SK-N-SH (cell line): ENCODE measurements around the gene PLEKHM1. TPM values are rescaled to one million over a fixed set of nuclear protein-coding genes. Genes with fewer than 3 reads are reported as not detected.

Source experiments
- CTCF ChIA-PET: fragments of 300-600, 350-600 bp; formaldehyde crosslinking; extraction: SDS; loops from one replicate; lab custom pipeline; 2021; lab: Yijun Ruan, JAX
- POLR2A ChIA-PET: fragments of 350-600 bp; sonication (Branson Sonifier 250); formaldehyde crosslinking; extraction: SDS; loops from one replicate; lab custom pipeline; 2020; ENCODE audit warnings: antibody characterized with exemption, inconsistent platforms; lab: Yijun Ruan, JAX
- DNase-seq: peaks from one replicate; pipeline ENCODE4 v3.0.0; 2012
- H2AFZ ChIP-seq: fragments of 200-600 bp; sonication (generic); 2 replicates; pipeline ENCODE4 v1.8.1; 2016; ENCODE audit warnings: antibody characterized with exemption, mild to moderate bottlenecking, low read depth
- H3F3A ChIP-seq: fragments of 200-600 bp; sonication (generic); replicated peaks from 2 replicates; pipeline ENCODE3; 2016; ENCODE audit warnings: antibody characterized with exemption, mild to moderate bottlenecking; ENCODE audit not compliant: insufficient read depth
- H3K27ac ChIP-seq, 2 experiments: fragments of 200-500 bp in 1 of 2; fragments of 200-600 bp in 1 of 2; sonication (Bioruptor generic) in 1 of 2; sonication (generic), shearing (Covaris generic) in 1 of 2; 2 replicates each; pipeline versions ENCODE4 v1.5.1 to v1.6.1; 2014 to 2016; ENCODE audit warnings: low read depth in 2 of 2, inconsistent platforms in 1 of 2, low read length in 1 of 2, mild to moderate bottlenecking in 1 of 2, mixed read lengths in 1 of 2
- H3K27me3 ChIP-seq: fragments of 200-600 bp; sonication (generic), shearing (Covaris generic); 2 replicates; pipeline ENCODE4 v1.6.1; 2016; ENCODE audit warnings: mixed run types; ENCODE audit not compliant: insufficient read depth
- H3K36me3 ChIP-seq, 2 experiments: fragments of 200-500 bp in 1 of 2; fragments of 200-600 bp in 1 of 2; sonication (Bioruptor generic) in 1 of 2; sonication (generic) in 1 of 2; replicated peaks in 1 of 2; 2 replicates each; pipeline versions ENCODE3 to v1.5.1; 2014 to 2016; ENCODE audit warnings: low read length in 1 of 2, mild to moderate bottlenecking in 1 of 2; ENCODE audit not compliant: insufficient read depth in 2 of 2, control insufficient read depth in 1 of 2
- H3K4me1 ChIP-seq, 2 experiments: fragments of 200-500 bp in 1 of 2; fragments of 200-600 bp in 1 of 2; sonication (Bioruptor generic) in 1 of 2; sonication (generic), shearing (Covaris generic) in 1 of 2; 2 replicates each; pipeline versions ENCODE4 v1.5.1 to v1.6.1; 2014 to 2016; ENCODE audit warnings: low read depth in 1 of 2, low read length in 1 of 2, mixed run types in 1 of 2; ENCODE audit not compliant: insufficient read depth in 2 of 2, control insufficient read depth in 1 of 2
- H3K4me2 ChIP-seq: fragments of 200-600 bp; sonication (generic), shearing (Covaris generic); 2 replicates; pipeline ENCODE4 v1.6.1; 2017; ENCODE audit warnings: mixed run types
- H3K4me3 ChIP-seq, 2 experiments: fragments of 200-500 bp in 1 of 2; fragments of 200-600 bp in 1 of 2; sonication (Bioruptor generic) in 1 of 2; sonication (generic), shearing (Covaris generic) in 1 of 2; 2 replicates each; pipeline versions ENCODE4 v1.5.1 to v1.8.1; 2014 to 2016; ENCODE audit warnings: low read depth in 2 of 2, inconsistent platforms in 1 of 2, low read length in 1 of 2, mild to moderate bottlenecking in 1 of 2, mixed read lengths in 1 of 2, moderate library complexity in 1 of 2
- H3K79me2 ChIP-seq: fragments of 200-600 bp; sonication (generic); 2 replicates; pipeline ENCODE4 v1.8.1; 2017; ENCODE audit warnings: mild to moderate bottlenecking; ENCODE audit not compliant: insufficient read depth
- H3K9ac ChIP-seq: fragments of 200-600 bp; sonication (generic); 2 replicates; pipeline ENCODE4 v1.6.1; 2017; ENCODE audit warnings: mixed run types
- H3K9me2 ChIP-seq: fragments of 200-600 bp; sonication (generic); 2 replicates; pipeline ENCODE4 v1.6.1; 2017; ENCODE audit warnings: mixed run types
- H3K9me3 ChIP-seq: fragments of 200-600 bp; sonication (generic); 2 replicates; pipeline ENCODE4 v1.6.1; 2017; ENCODE audit warnings: mixed run types, mild to moderate bottlenecking, moderate library complexity
- H4K20me1 ChIP-seq: fragments of 200-600 bp; sonication (generic); 2 replicates; pipeline ENCODE4 v1.6.1; 2017; ENCODE audit warnings: mild to moderate bottlenecking, mixed run types; ENCODE audit not compliant: insufficient read depth
- CTCF ChIP-seq: fragments of 200-600 bp; sonication (generic); IDR thresholded peaks from 2 replicates; pipeline ENCODE4 v1.6.1; 2017; ENCODE audit warnings: antibody characterized with exemption, mild to moderate bottlenecking, moderate library complexity
- ELF1 ChIP-seq: IDR thresholded peaks from 2 replicates; pipeline ENCODE4 v1.4.0; 2012
- EP300 ChIP-seq, 2 experiments: IDR thresholded peaks; 2 replicates each; pipeline versions ENCODE4 v1.4.0 to v1.6.1; 2012; ENCODE audit warnings: borderline replicate concordance in 1 of 2, low read depth in 1 of 2, low read length in 1 of 2
- EZH2phosphoT487 ChIP-seq: fragments of 200-600 bp; sonication (generic); IDR thresholded peaks from 2 replicates; pipeline ENCODE4 v1.6.1; 2017; ENCODE audit warnings: low read depth, mixed run types, mild to moderate bottlenecking, antibody characterized with exemption, moderate library complexity, borderline replicate concordance
- JUND ChIP-seq: IDR thresholded peaks from 2 replicates; pipeline ENCODE4 v1.4.0; 2012
- MEF2A ChIP-seq: IDR thresholded peaks from 2 replicates; pipeline ENCODE4 v1.4.0; 2012; ENCODE audit warnings: low read depth, borderline replicate concordance
- MXI1 ChIP-seq: IDR thresholded peaks from 2 replicates; pipeline ENCODE4 v1.6.1; 2012; ENCODE audit warnings: mild to moderate bottlenecking, low read depth, low read length, improper control_type of control experiment
- NFIC ChIP-seq: IDR thresholded peaks from 2 replicates; pipeline ENCODE4 v1.4.0; 2012; ENCODE audit warnings: borderline replicate concordance
- NRF1 ChIP-seq: IDR thresholded peaks from 2 replicates; pipeline ENCODE4 v1.6.1; 2012; ENCODE audit warnings: low read depth, mild to moderate bottlenecking, low read length
- PBX3 ChIP-seq: IDR thresholded peaks from 2 replicates; pipeline ENCODE4; 2012
- POLR2AphosphoS5 ChIP-seq: IDR thresholded peaks from 2 replicates; pipeline ENCODE4 v1.6.1; 2012; ENCODE audit warnings: low read depth, low read length
- RAD21 ChIP-seq: IDR thresholded peaks from 2 replicates; pipeline ENCODE4 v1.6.1; 2012; ENCODE audit warnings: mild to moderate bottlenecking, low read length
- REST ChIP-seq: IDR thresholded peaks from 2 replicates; pipeline ENCODE4 v1.6.1; 2012; ENCODE audit warnings: mild to moderate bottlenecking, low read depth, low read length, moderate library complexity
- TCF12 ChIP-seq: IDR thresholded peaks from 2 replicates; pipeline ENCODE4 v1.4.0; 2012
- TEAD4 ChIP-seq: IDR thresholded peaks from 2 replicates; pipeline ENCODE4 v1.4.0; 2012; ENCODE audit warnings: mild to moderate bottlenecking, borderline replicate concordance; ENCODE audit not compliant: insufficient read depth
- USF2 ChIP-seq: fragments of 150-350 bp; IDR thresholded peaks from 2 replicates; pipeline ENCODE4 v1.6.1; 2017; ENCODE audit warnings: antibody characterized with exemption, low read length, low read depth, borderline replicate concordance
- WGBS: methylation state at CpG from one replicate; pipeline ENCODE4 v1.1.6; 2017; ENCODE audit warnings: low lambda C conversion rate; 5-methylcytosine and 5-hydroxymethylcytosine counted together
- polyA plus RNA-seq, 3 experiments: library from polyadenylated mRNA; depleted of rRNA; stranded (reverse); fragments of >200 nt; gene quantifications; 2 replicates each; pipeline ENCODE4 v1.2.3, GENCODE V29; 2012
- TF ChIP-seq, protein P1 (sequence below): IDR thresholded peaks from 2 replicates; pipeline ENCODE4 v1.4.0; 2012; ENCODE audit warnings: low read depth
- TF ChIP-seq, protein P2 (sequence below): IDR thresholded peaks from 2 replicates; pipeline ENCODE4 v1.4.0; 2012; ENCODE audit warnings: low read depth, borderline replicate concordance

The PLEKHM1 gene
- polyA plus RNA-seq, 1 of the 3 experiments (the other 2 are of a cell fraction): 12.3 TPM

DNA sequence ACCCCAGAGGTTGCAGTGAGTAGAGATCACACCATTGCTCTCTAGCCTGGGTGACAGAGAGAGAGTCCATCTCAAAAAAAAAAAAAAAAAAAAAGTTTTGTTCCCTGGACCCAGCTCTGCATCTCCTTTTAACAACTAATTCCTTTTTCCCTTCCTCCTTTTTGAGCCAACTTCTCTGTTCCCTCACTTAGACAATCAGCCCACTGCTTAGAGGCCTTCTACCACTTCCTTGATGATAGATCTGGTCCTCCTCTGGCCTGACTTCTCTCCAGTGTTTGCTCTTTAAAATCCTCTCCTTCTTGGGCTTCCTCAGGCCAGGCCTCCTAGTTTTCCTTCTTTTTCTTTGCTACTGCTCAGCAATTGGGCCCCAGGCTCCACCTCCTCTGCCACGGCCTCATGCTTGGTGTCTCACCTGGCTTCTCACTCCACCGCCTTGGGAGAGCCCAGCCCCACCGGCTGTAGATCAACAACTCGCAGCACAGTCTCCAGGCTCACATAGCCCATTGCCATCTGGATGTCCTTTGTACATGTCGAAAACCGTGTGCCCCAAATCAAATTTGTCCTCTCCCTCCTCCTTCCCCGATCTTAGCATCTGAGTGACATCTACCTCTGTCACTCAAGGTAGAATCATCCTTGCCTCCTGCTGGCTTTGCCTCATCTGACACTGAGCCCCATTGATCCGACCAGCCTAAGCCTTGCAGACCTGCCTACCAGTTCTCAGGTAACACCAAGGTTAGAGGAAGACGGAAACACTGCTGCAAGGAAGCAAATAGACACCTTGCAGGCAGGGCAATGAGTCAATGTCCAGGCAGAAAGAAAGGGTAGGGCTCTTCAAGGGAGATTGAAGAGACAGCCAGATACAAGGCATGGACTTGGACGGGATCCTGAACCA, 75.3 kb downstream of the PLEKHM1 start:
- ChIA-PET POLR2A (no interaction called here), CTCF (interaction anchor here (0.8 kb wide), 1 partner anchor 21 kb away, joined by 3 read pairs; no protein-coding TSS in a partner anchor)
- H3K9me2 ChIP-seq: no peaks in the 10 kb centered on the region
- H3K4me2 ChIP-seq: no peak overlapping the region
- peaks cover 0 to 8% of the 10 kb centered on the region in 2 experiments; a peak in 1 of 4 replicates for H3K4me1 ChIP-seq
- H3K36me3 ChIP-seq: no peaks in the 10 kb centered on the region
- no peaks in the 10 kb centered on the region for H4K20me1 ChIP-seq
- TF ChIP-seq JUND: no peak
- TF ChIP-seq PBX3: no peak
- no peak for TF ChIP-seq RAD21
- TF ChIP-seq, protein P1, sequence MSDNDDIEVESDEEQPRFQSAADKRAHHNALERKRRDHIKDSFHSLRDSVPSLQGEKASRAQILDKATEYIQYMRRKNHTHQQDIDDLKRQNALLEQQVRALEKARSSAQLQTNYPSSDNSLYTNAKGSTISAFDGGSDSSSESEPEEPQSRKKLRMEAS: no peak
- TF ChIP-seq NFIC: no peak
- TF ChIP-seq CTCF: no peak
- no peak for TF ChIP-seq MXI1
- TF ChIP-seq MEF2A: no peak
- TF ChIP-seq NRF1: no peak
- DNase-seq: no peak
- no peaks in the 10 kb centered on the region for H3K79me2 ChIP-seq
- no peak overlapping the region for H3K4me3 ChIP-seq
- H3K27me3 ChIP-seq: no peaks in the 10 kb centered on the region
- H3K9me3 ChIP-seq: no peaks in the 10 kb centered on the region
- H3F3A ChIP-seq: no peaks in the 10 kb centered on the region
- H3K27ac ChIP-seq: no peak overlapping the region
- 88% methylated on average over 10 of the region's 10 CpGs for WGBS
- no peak overlapping the region for H3K9ac ChIP-seq
- H2AFZ ChIP-seq: no peak overlapping the region

DNA sequence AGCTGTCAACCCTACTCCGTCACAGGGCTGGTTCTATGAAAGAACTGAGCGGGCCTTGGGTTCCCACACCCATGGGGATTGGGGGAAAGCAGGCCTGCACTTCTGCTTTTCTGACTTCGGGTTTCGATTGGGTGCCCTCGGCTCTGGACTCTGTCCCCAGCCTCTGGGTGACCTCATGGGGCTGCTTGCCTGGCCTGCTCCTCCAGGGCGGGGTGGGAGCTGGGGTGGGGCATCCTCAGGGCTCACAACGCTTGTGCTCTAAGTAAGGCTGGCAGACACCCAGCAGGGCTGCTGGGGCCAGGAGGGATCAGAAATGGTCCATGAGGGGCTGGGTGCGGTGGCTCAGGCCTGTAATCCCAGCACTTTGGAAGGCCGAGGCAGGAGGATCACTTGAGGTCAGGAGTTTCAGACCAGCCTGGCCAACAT, 77.0 kb downstream of the PLEKHM1 start:
- POLR2A ChIA-PET: no interaction called here
- no peaks in the 10 kb centered on the region for H4K20me1 ChIP-seq
- no peak for TF ChIP-seq EP300 (IDR thresholded peaks at IDR 0.05; ENCODE audit: borderline replicate concordance in 1 of 2, low read depth in 1 of 2, low read length in 1 of 2)
- TF ChIP-seq, protein P2, sequence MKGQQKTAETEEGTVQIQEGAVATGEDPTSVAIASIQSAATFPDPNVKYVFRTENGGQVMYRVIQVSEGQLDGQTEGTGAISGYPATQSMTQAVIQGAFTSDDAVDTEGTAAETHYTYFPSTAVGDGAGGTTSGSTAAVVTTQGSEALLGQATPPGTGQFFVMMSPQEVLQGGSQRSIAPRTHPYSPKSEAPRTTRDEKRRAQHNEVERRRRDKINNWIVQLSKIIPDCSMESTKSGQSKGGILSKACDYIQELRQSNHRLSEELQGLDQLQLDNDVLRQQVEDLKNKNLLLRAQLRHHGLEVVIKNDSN: no peak
- no peak for TF ChIP-seq TEAD4
- no peak for TF ChIP-seq MEF2A
- TF ChIP-seq REST: no peak
- TF ChIP-seq MXI1: no peak
- TF ChIP-seq USF2: no peak
- no peak for TF ChIP-seq JUND
- TF ChIP-seq POLR2AphosphoS5: no peak
- TF ChIP-seq ELF1: no peak
- TF ChIP-seq EZH2phosphoT487: no peak
- no peak for TF ChIP-seq TCF12

More for the DNA sequence above, 77.0 kb downstream of the PLEKHM1 start:
- no peaks in the 10 kb centered on the region for H3K79me2 ChIP-seq
- WGBS: 85% methylated on average over 9 of the region's 9 CpGs
- H3K27me3 ChIP-seq: no peaks in the 10 kb centered on the region
- no peak overlapping the region for H3K27ac ChIP-seq
- H3K9ac ChIP-seq: no peak overlapping the region
- CTCF ChIA-PET: interaction anchor here (0.7 to 1.2 kb wide), 2 partner anchors 12 to 17 kb away, joined by 3 to 4 read pairs; no protein-coding TSS in a partner anchor
- no peak for DNase-seq
- no peaks in the 10 kb centered on the region for H3K36me3 ChIP-seq
- no peak overlapping the region for H2AFZ ChIP-seq
- no peak overlapping the region for H3K4me2 ChIP-seq
- H3K4me1 ChIP-seq: peaks cover 0 to 20% of the 10 kb centered on the region in 2 experiments; a peak in 1 of 4 replicates
- no peaks in the 10 kb centered on the region for H3F3A ChIP-seq
- H3K9me2 ChIP-seq: no peaks in the 10 kb centered on the region
- no peaks in the 10 kb centered on the region for H3K9me3 ChIP-seq
- no peak overlapping the region for H3K4me3 ChIP-seq
